H1 (cell line): ENCODE results near the gene ENPP1. TPM values are rescaled to one million over a fixed set of nuclear protein-coding genes. Genes with fewer than 3 reads are reported as not detected.

ENCODE experiments used
- CTCF ChIA-PET: fragments of 300-600 bp; sonication (Branson Sonifier 250); formaldehyde crosslinking; loops from one replicate; lab custom pipeline; 2021; ENCODE audit not compliant: partially characterized antibody; lab: Charles Lee
- POLR2A ChIA-PET: fragments of 300-600 bp; sonication (Branson Sonifier 250); formaldehyde crosslinking; loops from one replicate; lab custom pipeline; 2021; ENCODE audit warnings: inconsistent platforms; ENCODE audit not compliant: partially characterized antibody; lab: Charles Lee
- DNase-seq, 2 experiments: peaks; one replicate each; pipeline versions ENCODE4 v3.0.0 to v3.0.0-alpha.2; 2010 to 2022; ENCODE audit warnings: low spot score in 2 of 2, low read depth in 1 of 2, mixed read lengths in 1 of 2
- FAIRE-seq: peaks from 2 replicates; lab custom pipeline; 2011; peaks lifted over from hg19 to GRCh38; lab: Jason Lieb, UNC
- H2AFZ ChIP-seq: 2 replicates; pipeline ENCODE4 v1.8.1; 2012; ENCODE audit warnings: low read length, inconsistent platforms
- H2AK5ac ChIP-seq: 2 replicates; pipeline ENCODE4 v1.6.1; 2013; ENCODE audit warnings: low read depth, low read length
- H2BK120ac ChIP-seq: replicated peaks from 2 replicates; pipeline ENCODE3; 2013; ENCODE audit warnings: low read depth, low read length, inconsistent platforms
- H2BK12ac ChIP-seq: 2 replicates; pipeline ENCODE4 v1.6.1; 2013; ENCODE audit warnings: low read depth, low read length
- H2BK15ac ChIP-seq: 2 replicates; pipeline ENCODE4 v1.6.1; 2013; ENCODE audit warnings: low read length
- H2BK20ac ChIP-seq: 2 replicates; pipeline ENCODE4 v1.6.1; 2013; ENCODE audit warnings: low read length
- H2BK5ac ChIP-seq: 2 replicates; pipeline ENCODE4 v1.6.1; 2013; ENCODE audit warnings: low read depth, low read length
- H3K14ac ChIP-seq: 2 replicates; pipeline ENCODE4 v1.6.1; 2013; ENCODE audit warnings: inconsistent platforms; ENCODE audit not compliant: insufficient read length
- H3K18ac ChIP-seq: 2 replicates; pipeline ENCODE4 v1.6.1; 2013; ENCODE audit warnings: low read length; ENCODE audit errors: extremely low read depth
- H3K23ac ChIP-seq: 2 replicates; pipeline ENCODE4 v1.6.1; 2013; ENCODE audit warnings: inconsistent platforms; ENCODE audit not compliant: insufficient read length
- H3K23me2 ChIP-seq: 2 replicates; pipeline ENCODE4 v1.6.1; 2013; ENCODE audit warnings: low read depth, low read length
- H3K27ac ChIP-seq: 2 replicates; pipeline ENCODE4 v1.6.1; 2011; ENCODE audit warnings: low read depth, low read length, inconsistent platforms
- H3K27me3 ChIP-seq, 4 experiments: replicated peaks in 1 of 4; 1 replicate in 1 of 4; 2 replicates in 3 of 4; pipeline versions ENCODE4 v1.6.1 to v1.8.1; 2011 to 2013; ENCODE audit warnings: low read length in 3 of 4, mild to moderate bottlenecking in 3 of 4, inconsistent platforms in 2 of 4, mixed read lengths in 2 of 4, moderate library complexity in 1 of 4; ENCODE audit not compliant: control insufficient read depth in 3 of 4, insufficient read depth in 3 of 4; ENCODE audit errors: extremely low read depth in 1 of 4
- H3K36me3 ChIP-seq, 4 experiments: 2 replicates each; pipeline versions ENCODE4 v1.6.1 to v1.8.1; 2011 to 2013; ENCODE audit warnings: mild to moderate bottlenecking in 4 of 4, low read length in 3 of 4, moderate library complexity in 2 of 4, control low read depth in 1 of 4, inconsistent platforms in 1 of 4; ENCODE audit not compliant: insufficient read depth in 4 of 4, control insufficient read depth in 2 of 4
- H3K4ac ChIP-seq: replicated peaks from 2 replicates; pipeline ENCODE3; 2013; ENCODE audit warnings: low read length, low read depth, mixed read lengths, inconsistent platforms; ENCODE audit not compliant: insufficient read length
- H3K4me1 ChIP-seq, 4 experiments: replicated peaks in 1 of 4; 1 replicate in 1 of 4; 2 replicates in 3 of 4; pipeline versions ENCODE4 v1.6.1 to v1.8.1; 2011 to 2013; ENCODE audit warnings: low read length in 3 of 4, inconsistent platforms in 2 of 4, mixed read lengths in 1 of 4; ENCODE audit not compliant: insufficient read depth in 4 of 4, control insufficient read depth in 3 of 4
- H3K4me2 ChIP-seq, 2 experiments: 2 replicates each; pipeline versions ENCODE4 v1.6.1 to v1.8.1; 2011 to 2013; ENCODE audit warnings: low read depth in 2 of 2, low read length in 2 of 2, control low read depth in 1 of 2, inconsistent platforms in 1 of 2, mild to moderate bottlenecking in 1 of 2; ENCODE audit not compliant: insufficient read depth in 1 of 2
- H3K4me3 ChIP-seq, 4 experiments: fragments of 200-600, 300-600 bp in 1 of 4; sonication (generic), shearing (Covaris generic), sonication (Bioruptor Twin) in 1 of 4; 2 replicates each; pipeline versions ENCODE4 v1.5.1 to v1.8.1; 2011 to 2016; ENCODE audit warnings: low read length in 4 of 4, low read depth in 3 of 4, control low read depth in 2 of 4, inconsistent platforms in 2 of 4, mild to moderate bottlenecking in 2 of 4, mixed read lengths in 1 of 4, moderate library complexity in 1 of 4; ENCODE audit not compliant: insufficient read depth in 2 of 4; ENCODE audit errors: extremely low read depth in 1 of 4
- H3K56ac ChIP-seq: replicated peaks from 2 replicates; pipeline ENCODE3; 2013; ENCODE audit warnings: low read depth, mild to moderate bottlenecking, mixed read lengths, low read length, inconsistent platforms; ENCODE audit not compliant: insufficient read length
- H3K79me1 ChIP-seq: 2 replicates; pipeline ENCODE4 v1.6.1; 2013; ENCODE audit warnings: low read depth, low read length, control low read depth
- H3K79me2 ChIP-seq, 2 experiments: 2 replicates each; pipeline versions ENCODE4 v1.6.1 to v1.8.1; 2012 to 2013; ENCODE audit warnings: low read length in 2 of 2, mild to moderate bottlenecking in 2 of 2, inconsistent platforms in 1 of 2; ENCODE audit not compliant: insufficient read depth in 2 of 2, control insufficient read depth in 1 of 2
- H3K9ac ChIP-seq, 4 experiments: replicated peaks in 1 of 4; 1 replicate in 1 of 4; 2 replicates in 3 of 4; pipeline versions ENCODE4 v1.6.1 to v1.8.1; 2011 to 2013; ENCODE audit warnings: low read depth in 3 of 4, low read length in 3 of 4, control low read depth in 2 of 4, mild to moderate bottlenecking in 2 of 4, moderate library complexity in 2 of 4, inconsistent platforms in 1 of 4; ENCODE audit errors: extremely low read depth in 1 of 4
- H3K9me3 ChIP-seq, 2 experiments: 2 replicates each; pipeline versions ENCODE4 v1.6.1 to v1.8.1; 2012 to 2013; ENCODE audit warnings: mild to moderate bottlenecking in 2 of 2, moderate library complexity in 2 of 2, control low read depth in 1 of 2, inconsistent platforms in 1 of 2, low read depth in 1 of 2, low read length in 1 of 2, mixed read lengths in 1 of 2; ENCODE audit not compliant: insufficient read depth in 2 of 2
- H4K20me1 ChIP-seq, 2 experiments: replicated peaks in 1 of 2; 2 replicates each; pipeline versions ENCODE3 to v1.8.1; 2011 to 2013; ENCODE audit warnings: inconsistent platforms in 2 of 2, low read length in 2 of 2, mild to moderate bottlenecking in 1 of 2; ENCODE audit not compliant: insufficient read depth in 2 of 2, control insufficient read depth in 1 of 2
- H4K5ac ChIP-seq: 2 replicates; pipeline ENCODE4 v1.6.1; 2013; ENCODE audit warnings: low read length, low read depth, mixed read lengths, inconsistent platforms; ENCODE audit not compliant: insufficient read length
- H4K8ac ChIP-seq: 2 replicates; pipeline ENCODE4 v1.8.0; 2013; ENCODE audit warnings: mild to moderate bottlenecking, moderate library complexity, low read length, inconsistent platforms; ENCODE audit not compliant: insufficient read depth; ENCODE audit errors: extremely low read depth
- H4K91ac ChIP-seq: replicated peaks from 2 replicates; pipeline ENCODE3; 2013; ENCODE audit warnings: low read length, mixed read lengths, inconsistent platforms; ENCODE audit not compliant: insufficient read length
- ATF2 ChIP-seq: IDR thresholded peaks from 2 replicates; pipeline ENCODE4 v1.6.1; 2012; ENCODE audit warnings: low read length, inconsistent platforms
- BACH1 ChIP-seq: IDR thresholded peaks from 2 replicates; pipeline ENCODE4 v1.6.1; 2012; ENCODE audit warnings: low read length, improper control_type of control experiment
- CTCF ChIP-seq, 3 experiments: IDR thresholded peaks; 1 replicate in 2 of 3; 2 replicates in 1 of 3; pipeline versions ENCODE4 v1.5.1 to v1.6.1; 2011; ENCODE audit warnings: low read length in 3 of 3, mild to moderate bottlenecking in 3 of 3, inconsistent platforms in 2 of 3, low read depth in 1 of 3, moderate library complexity in 1 of 3; ENCODE audit not compliant: insufficient read depth in 1 of 3; ENCODE audit errors: control extremely low read depth in 1 of 3
- HDAC6 ChIP-seq: IDR thresholded peaks from one replicate; pipeline ENCODE4 v1.7.1; 2012; ENCODE audit warnings: low read depth, mild to moderate bottlenecking, inconsistent platforms, low read length, moderate library complexity
- JUN ChIP-seq: IDR thresholded peaks from 2 replicates; pipeline ENCODE4 v1.6.1; 2011; ENCODE audit warnings: low read depth, mild to moderate bottlenecking, improper control_type of control experiment, low read length
- JUND ChIP-seq: IDR thresholded peaks from 2 replicates; pipeline ENCODE4 v1.6.1; 2011; ENCODE audit warnings: mild to moderate bottlenecking, improper control_type of control experiment, low read length
- KDM5A ChIP-seq: fragments of 200-600 bp; IDR thresholded peaks from 2 replicates; pipeline ENCODE4 v1.7.1; 2012; ENCODE audit warnings: mild to moderate bottlenecking, low read length, inconsistent platforms, mixed read lengths
- POLR2A ChIP-seq, 2 experiments: IDR thresholded peaks; 1 replicate in 1 of 2; 2 replicates in 1 of 2; pipeline ENCODE4 v1.6.1; 2011; ENCODE audit warnings: low read depth in 2 of 2, low read length in 2 of 2, mild to moderate bottlenecking in 2 of 2; ENCODE audit errors: control extremely low read depth in 1 of 2
- RAD21 ChIP-seq, 2 experiments: IDR thresholded peaks in 1 of 2; conservative IDR thresholded peaks in 1 of 2; 2 replicates each; pipeline ENCODE4 v1.6.1; 2011; ENCODE audit warnings: low read depth in 2 of 2, low read length in 2 of 2, improper control_type of control experiment in 1 of 2, inconsistent platforms in 1 of 2, mild to moderate bottlenecking in 1 of 2, moderate library complexity in 1 of 2
- SIX5 ChIP-seq: IDR thresholded peaks from 2 replicates; pipeline ENCODE4 v1.6.1; 2011; ENCODE audit warnings: mild to moderate bottlenecking, low read depth, low read length
- SUZ12 ChIP-seq: fragments of 200-600 bp; sonication (generic); IDR thresholded peaks from 2 replicates; pipeline ENCODE4 v1.6.1; 2012; ENCODE audit warnings: mild to moderate bottlenecking, inconsistent platforms, low read length, moderate library complexity, mixed read lengths
- WGBS, 2 experiments: shearing (Covaris generic) in 1 of 2; methylation state at CpG; one replicate each; pipeline versions ENCODE4 v1.1.6 to v1.1.7; 2013 to 2015; ENCODE audit warnings: low lambda C conversion rate in 2 of 2, mixed read lengths in 2 of 2, inconsistent platforms in 1 of 2, low coverage in 1 of 2, missing lambda C conversion rate in 1 of 2; ENCODE audit not compliant: insufficient replicate concordance in 2 of 2, insufficient coverage in 1 of 2, insufficient read length in 1 of 2; ENCODE audit errors: extremely low coverage in 1 of 2, missing lambda C conversion rate in 1 of 2; 5-methylcytosine and 5-hydroxymethylcytosine counted together
- polyA plus RNA-seq, 7 experiments: library from polyadenylated mRNA; depleted of rRNA in 3 of 7; stranded (reverse) in 5 of 7; unstranded in 2 of 7; fragments of >200 nt in 5 of 7; fragments of 200-250 nt in 2 of 7; gene quantifications; 1 replicate in 5 of 7; 2 replicates in 1 of 7; 4 replicates in 1 of 7; pipeline versions ENCODE4 v1.2.1 to v1.2.3, GENCODE V29; 2011 to 2013; ENCODE audit warnings: missing spikeins in 2 of 7, mixed read lengths in 2 of 7
- total RNA-seq: library from RNA; stranded (reverse); fragmentation: NEBNext Ultra II Directional; extraction: Animal tissue kit (Norgen Biotek cat#: 25700); gene quantifications from 2 replicates; pipeline ENCODE4 v1.2.1, GENCODE V29; 2021

The ENPP1 gene
- total and polyA plus RNA-seq, 2 of the 8 experiments (the other 6 are each of a cell fraction or from before 2014, with no cell fraction given), result 10.1 to 39.1 TPM

GRCh38 chr6:131811500-131811899, 3.7 kb downstream of the ENPP1 start:
- Histone ChIP-seq H4K91ac (no peak overlapping the region), H3K14ac (no peak overlapping the region), H2BK12ac (no peak overlapping the region), H3K79me2 (peaks cover 0 to 57% of the 10 kb centered on the region in 2 experiments; a peak in 2 of 4 replicates), H2BK5ac (no peak overlapping the region), H3K9me3 (no peaks in the 10 kb centered on the region), H3K27me3 (no peaks in the 10 kb centered on the region), H2BK15ac (no peak overlapping the region), H2BK120ac (no peak overlapping the region), H2BK20ac (no peak overlapping the region), H3K4me1 (peaks cover 0 to 7% (median 3%) of the 10 kb centered on the region in 4 experiments; a peak in 4 of 7 replicates), H3K36me3 (no peaks in the 10 kb centered on the region), H4K8ac (no peak overlapping the region), H3K79me1 (0 out of 2 replicates have a peak, but pooled peaks cover 2% of the 10 kb centered on the region), H3K56ac (no peak overlapping the region), H4K20me1 (peaks cover 0 to 6% of the 10 kb centered on the region in 2 experiments), H3K4me3 (no peak overlapping the region), H3K18ac (no peak overlapping the region), H3K23me2 (peaks cover 12% of the 10 kb centered on the region), H3K4ac (no peak overlapping the region), H4K5ac (no peak overlapping the region), H2AK5ac (no peak overlapping the region), H3K9ac (no peak overlapping the region), H2AFZ (no peak overlapping the region), H3K23ac (no peak overlapping the region), H3K27ac (no peak overlapping the region), H3K4me2 (no peak overlapping the region)
- no peak for FAIRE-seq
- WGBS, 2 experiments, result 86 to 100% methylated on average over 1 to 3 of the region's 3 CpGs
- ChIA-PET POLR2A (no interaction called here), CTCF (no interaction called here)
- no peak for DNase-seq
- no peak for TF ChIP-seq JUND
- no peak for TF ChIP-seq HDAC6
- TF ChIP-seq RAD21 (IDR thresholded peaks at IDR 0.05 in 1 of 2, conservative IDR thresholded peaks at IDR 0.05 in 1 of 2; ENCODE audit: low read depth in 2 of 2, low read length in 2 of 2), result no peak
- TF ChIP-seq SIX5, result no peak
- no peak for TF ChIP-seq KDM5A
- TF ChIP-seq BACH1, result no peak
- TF ChIP-seq ATF2, result no peak
- no peak for TF ChIP-seq POLR2A (IDR thresholded peaks at IDR 0.05; ENCODE audit: control extremely low read depth in 1 of 2, low read depth in 2 of 2, low read length in 2 of 2)
- TF ChIP-seq SUZ12, result no peak
- TF ChIP-seq CTCF (IDR thresholded peaks at IDR 0.05; ENCODE audit: control extremely low read depth in 1 of 3, insufficient read depth in 1 of 3, low read depth in 1 of 3, low read length in 3 of 3), result no peak
- no peak for TF ChIP-seq JUN
